ENCODE results near the gene FAM131B. TPM values are rescaled to one million over a fixed set of nuclear protein-coding genes. Genes with fewer than 3 reads are reported as not detected.

Gene FAM131B
- total RNA-seq, 1 experiment from 2014 or later = 25.3 TPM

- Mint-ChIP-seq H3K4me1 (peaks cover 7% of the 10 kb centered on the region; the same call in 1 of the 2 replicates), H3K27me3 (ENCODE audit: low read depth) (no peaks in the 10 kb centered on the region; the same call in 1 of the 2 replicates), H3K36me3 (no peaks in the 10 kb centered on the region), H3K9me3 (no peaks in the 10 kb centered on the region), H3K27ac (no peak within 1 kb of the TSS), H3K4me3 (no peak within 1 kb of the TSS)
- ATAC-seq (no peak), DNase-seq (ENCODE audit: low spot score) (no peak)
- POLR2A ChIA-PET = no interaction called here
- CTCF ChIA-PET = interaction anchor here (0.6 to 1.3 kb wide), 7 partner anchors 10 to 109 kb away, joined by 3 to 6 read pairs (median 3); no protein-coding TSS in a partner anchor
- no peak for TF ChIP-seq TEAD4 (CRISPR knock-in tag; IDR thresholded peaks at IDR 0.05)
- no peak for TF ChIP-seq PRDM15 (CRISPR knock-in tag; IDR thresholded peaks at IDR 0.05)
Observed at GRCh38 chr7:143315776-143316175, 46.7 kb downstream of the FAM131B start, which contains the start of gene CLCN1. Gene CLCN1 (plus strand): TSS chr7:143316111. CDS start chr7:143316213, 102 bp downstream.

- ATAC-seq (no peak), DNase-seq (ENCODE audit: low spot score) (no peak)
- TF ChIP-seq KAT7 (CRISPR knock-in tag; IDR thresholded peaks at IDR 0.05; ENCODE audit: borderline replicate concordance) = no peak
- TF ChIP-seq NR3C1 (CRISPR knock-in tag; conservative IDR thresholded peaks at IDR 0.05; ENCODE audit: low read depth) = no peak
- TF ChIP-seq, protein P1, sequence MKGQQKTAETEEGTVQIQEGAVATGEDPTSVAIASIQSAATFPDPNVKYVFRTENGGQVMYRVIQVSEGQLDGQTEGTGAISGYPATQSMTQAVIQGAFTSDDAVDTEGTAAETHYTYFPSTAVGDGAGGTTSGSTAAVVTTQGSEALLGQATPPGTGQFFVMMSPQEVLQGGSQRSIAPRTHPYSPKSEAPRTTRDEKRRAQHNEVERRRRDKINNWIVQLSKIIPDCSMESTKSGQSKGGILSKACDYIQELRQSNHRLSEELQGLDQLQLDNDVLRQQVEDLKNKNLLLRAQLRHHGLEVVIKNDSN (CRISPR knock-in tag; IDR thresholded peaks at IDR 0.05) = no peak
- Mint-ChIP-seq H3K27ac (no peak overlapping the region), H3K36me3 (0 out of 2 replicates have a peak, but pooled peaks cover 5% of the 10 kb centered on the region), H3K4me3 (no peak overlapping the region), H3K4me1 (peaks cover 7% of the 10 kb centered on the region; the same call in 1 of the 2 replicates), H3K9me3 (no peaks in the 10 kb centered on the region), H3K27me3 (ENCODE audit: low read depth) (no peaks in the 10 kb centered on the region; the same call in 1 of the 2 replicates)
- CTCF ChIA-PET = no interaction called here
- POLR2A ChIA-PET = no interaction called here
Observed at GRCh38 chr7:143314127-143314526, 48.4 kb downstream of the FAM131B start.

DNA sequence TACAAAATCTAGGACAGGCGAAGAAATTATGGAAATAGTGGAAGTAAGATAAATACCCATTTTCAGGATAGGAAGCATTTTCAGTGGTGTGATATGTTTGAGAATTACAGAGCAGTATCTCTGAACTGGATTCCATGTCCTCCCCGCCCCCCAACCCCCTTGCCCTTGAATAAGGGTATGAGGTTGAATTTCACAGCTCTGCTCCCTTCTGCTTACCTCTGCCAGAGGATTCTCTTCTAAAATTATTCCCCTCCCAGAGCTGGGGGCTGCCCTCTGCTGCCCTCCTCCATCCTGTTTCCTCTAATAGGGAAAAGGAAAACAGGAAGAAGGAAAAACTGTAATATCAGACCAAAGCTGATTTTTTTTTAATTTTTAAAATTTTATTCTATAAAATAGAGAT is 53.9 kb downstream of the FAM131B start:
- no peak overlapping the region for H3K4me3 Mint-ChIP-seq
- no peaks in the 10 kb centered on the region for H3K4me1 Mint-ChIP-seq
- peaks cover 47% of the 10 kb centered on the region for H3K36me3 Mint-ChIP-seq
- H3K27me3 Mint-ChIP-seq (ENCODE audit: low read depth) = no peaks in the 10 kb centered on the region
- TF ChIP-seq ELF4 (CRISPR knock-in tag; IDR thresholded peaks at IDR 0.05; ENCODE audit: low read depth) = no peak
- TF ChIP-seq E2F5 (CRISPR knock-in tag; IDR thresholded peaks at IDR 0.05) = no peak
- no peak for TF ChIP-seq FOXP1 (CRISPR knock-in tag; IDR thresholded peaks at IDR 0.05; ENCODE audit: borderline replicate concordance)
- no peak for TF ChIP-seq SP1 (CRISPR knock-in tag; conservative IDR thresholded peaks at IDR 0.05)
- TF ChIP-seq NFE2L1 (CRISPR knock-in tag; IDR thresholded peaks at IDR 0.05) = no peak
- no peak for TF ChIP-seq CBFB (CRISPR knock-in tag; IDR thresholded peaks at IDR 0.05; ENCODE audit: low read depth)
- no peak for TF ChIP-seq IRF2 (CRISPR knock-in tag; IDR thresholded peaks at IDR 0.05; ENCODE audit: borderline replicate concordance, low read depth)
- TF ChIP-seq ZNF263 (CRISPR knock-in tag; IDR thresholded peaks at IDR 0.05; ENCODE audit: low read depth) = no peak
- no peak for TF ChIP-seq E2F1 (CRISPR knock-in tag; IDR thresholded peaks at IDR 0.05)
- TF ChIP-seq, protein P2, sequence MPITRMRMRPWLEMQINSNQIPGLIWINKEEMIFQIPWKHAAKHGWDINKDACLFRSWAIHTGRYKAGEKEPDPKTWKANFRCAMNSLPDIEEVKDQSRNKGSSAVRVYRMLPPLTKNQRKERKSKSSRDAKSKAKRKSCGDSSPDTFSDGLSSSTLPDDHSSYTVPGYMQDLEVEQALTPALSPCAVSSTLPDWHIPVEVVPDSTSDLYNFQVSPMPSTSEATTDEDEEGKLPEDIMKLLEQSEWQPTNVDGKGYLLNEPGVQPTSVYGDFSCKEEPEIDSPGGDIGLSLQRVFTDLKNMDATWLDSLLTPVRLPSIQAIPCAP (CRISPR knock-in tag; IDR thresholded peaks at IDR 0.05) = no peak
- TF ChIP-seq EMX1 (CRISPR knock-in tag; IDR thresholded peaks at IDR 0.05) = no peak
- TF ChIP-seq PRDM15 (CRISPR knock-in tag; IDR thresholded peaks at IDR 0.05) = no peak
- ChIA-PET CTCF (interaction anchor here (1.2 to 2.4 kb wide), 5 partner anchors 9 to 93 kb away, joined by 3 to 7 read pairs (median 5); partner anchors contain the start of gene CASP2), POLR2A (interaction anchor here (0.7 to 1.0 kb wide), 2 partner anchors 16 to 108 kb away, joined by 3 to 5 read pairs; no protein-coding TSS in a partner anchor)
- no peaks in the 10 kb centered on the region for H3K9me3 Mint-ChIP-seq
- H3K27ac Mint-ChIP-seq = no peak overlapping the region
- no peak for ATAC-seq
- no peak for DNase-seq (ENCODE audit: low spot score)
